ENCODE results near the gene RABAC1. TPM values are rescaled to one million over a fixed set of nuclear protein-coding genes. Genes with fewer than 3 reads are reported as not detected.

RABAC1 gene
- total RNA-seq, 1 experiment from 2014 or later, result 94.0 TPM

- H3K27me3 Mint-ChIP-seq (ENCODE audit: low read depth), result peaks cover 28% of the 10 kb centered on the region
- no peak overlapping the region for H2AFZ ChIP-seq (ENCODE audit: low read length)
- no peak overlapping the region for H3K23ac ChIP-seq (ENCODE audit: insufficient read length, low read depth, low read length)
- H2BK20ac ChIP-seq (ENCODE audit: low read depth, low read length, poor library complexity, severe bottlenecking), result no peak overlapping the region
- no peak overlapping the region for H2AK5ac ChIP-seq (ENCODE audit: insufficient read length, low read length)
- H3K79me1 ChIP-seq (ENCODE audit: insufficient read depth, low read depth, low read length, poor library complexity, severe bottlenecking), result no peaks in the 10 kb centered on the region
- H3K9me3 Mint-ChIP-seq, result no peaks in the 10 kb centered on the region; a peak in 1 of 5 replicates
- H3K9me3 ChIP-seq (ENCODE audit: control insufficient read depth, low read depth, low read length), result no peaks in the 10 kb centered on the region
- H3K4ac ChIP-seq (ENCODE audit: low read depth, low read length), result no peak overlapping the region
- H3K18ac ChIP-seq (ENCODE audit: insufficient read length, low read depth, low read length), result no peak overlapping the region
- no peak for DNase-seq
- peaks cover 5% of the 10 kb centered on the region; the same call in 1 of the 2 replicates for H3K27me3 ChIP-seq (ENCODE audit: insufficient read depth, low read length)
- no peak overlapping the region for H3K27ac ChIP-seq (ENCODE audit: insufficient read length, low read depth, low read length)
- H3K4me2 ChIP-seq (ENCODE audit: insufficient read depth, insufficient read length, low read length), result no peak overlapping the region
- no peaks in the 10 kb centered on the region for H4K20me1 ChIP-seq (ENCODE audit: control insufficient read depth, insufficient read depth, insufficient read length)
- no peak overlapping the region for H4K8ac ChIP-seq (replicated peaks; ENCODE audit: insufficient read length, low read depth, low read length)
- no peak overlapping the region for H3K4me3 Mint-ChIP-seq
- H3K79me2 ChIP-seq (ENCODE audit: insufficient read depth, low read length), result no peaks in the 10 kb centered on the region
- H3K14ac ChIP-seq (ENCODE audit: insufficient read depth, low read length), result no peak overlapping the region
- H3K9ac ChIP-seq (ENCODE audit: extremely low read depth, insufficient read length, low read length), result no peak overlapping the region
- no peak for TF ChIP-seq CTCF (conservative IDR thresholded peaks at IDR 0.05)
- H4K91ac ChIP-seq (ENCODE audit: insufficient read length, low read depth, low read length), result no peak overlapping the region
- H2BK12ac ChIP-seq (ENCODE audit: insufficient read length, low read depth, low read length), result no peak overlapping the region
- H3K4me1 Mint-ChIP-seq, result peaks cover 5 to 14% of the 10 kb centered on the region in 2 experiments
- no peak overlapping the region for H3K56ac ChIP-seq (ENCODE audit: insufficient read length, low read depth, low read length)
- no peaks in the 10 kb centered on the region for H3K4me1 ChIP-seq (ENCODE audit: insufficient read depth, low read length)
- WGBS (ENCODE audit: extremely low coverage, insufficient read length, low lambda C conversion rate), result 100% methylated on average over 1 of the region's 4 CpGs
- no peak overlapping the region for H2BK15ac ChIP-seq (ENCODE audit: low read depth, low read length)
- H3T11ph ChIP-seq (ENCODE audit: low read length), result no peak overlapping the region
- no peak overlapping the region for H2BK5ac ChIP-seq (ENCODE audit: insufficient read length, low read length)
- H4K5ac ChIP-seq (ENCODE audit: insufficient read length, low read depth, low read length), result no peak overlapping the region
- H3K27ac Mint-ChIP-seq, result no peak overlapping the region
- peaks cover 2 to 19% (median 11%) of the 10 kb centered on the region in 3 experiments; a peak in 6 of 7 replicates for H3K36me3 Mint-ChIP-seq (ENCODE audit: insufficient read depth in 1 of 3, low read depth in 3 of 3)
- peaks cover 5% of the 10 kb centered on the region for H3K23me2 ChIP-seq (ENCODE audit: insufficient read length, low read depth, low read length, poor library complexity, severe bottlenecking)
- H2BK120ac ChIP-seq (ENCODE audit: low read depth, low read length, poor library complexity, severe bottlenecking), result no peak overlapping the region
Measured at GRCh38 chr19:41990028-41990427, 30.9 kb upstream of the RABAC1 start.
